ENCODE measurements around the gene EFNA3. TPM values are rescaled to one million over a fixed set of nuclear protein-coding genes. Genes with fewer than 3 reads are reported as not detected.
"Not testable (repeated sequence)": the region's sequence is repeated elsewhere in the genome, so short reads cannot be mapped to it uniquely, and the experiment has no call there.

The EFNA3 gene
- total RNA-seq, 1 donor from 2014 or later: 0.43 TPM

DNA sequence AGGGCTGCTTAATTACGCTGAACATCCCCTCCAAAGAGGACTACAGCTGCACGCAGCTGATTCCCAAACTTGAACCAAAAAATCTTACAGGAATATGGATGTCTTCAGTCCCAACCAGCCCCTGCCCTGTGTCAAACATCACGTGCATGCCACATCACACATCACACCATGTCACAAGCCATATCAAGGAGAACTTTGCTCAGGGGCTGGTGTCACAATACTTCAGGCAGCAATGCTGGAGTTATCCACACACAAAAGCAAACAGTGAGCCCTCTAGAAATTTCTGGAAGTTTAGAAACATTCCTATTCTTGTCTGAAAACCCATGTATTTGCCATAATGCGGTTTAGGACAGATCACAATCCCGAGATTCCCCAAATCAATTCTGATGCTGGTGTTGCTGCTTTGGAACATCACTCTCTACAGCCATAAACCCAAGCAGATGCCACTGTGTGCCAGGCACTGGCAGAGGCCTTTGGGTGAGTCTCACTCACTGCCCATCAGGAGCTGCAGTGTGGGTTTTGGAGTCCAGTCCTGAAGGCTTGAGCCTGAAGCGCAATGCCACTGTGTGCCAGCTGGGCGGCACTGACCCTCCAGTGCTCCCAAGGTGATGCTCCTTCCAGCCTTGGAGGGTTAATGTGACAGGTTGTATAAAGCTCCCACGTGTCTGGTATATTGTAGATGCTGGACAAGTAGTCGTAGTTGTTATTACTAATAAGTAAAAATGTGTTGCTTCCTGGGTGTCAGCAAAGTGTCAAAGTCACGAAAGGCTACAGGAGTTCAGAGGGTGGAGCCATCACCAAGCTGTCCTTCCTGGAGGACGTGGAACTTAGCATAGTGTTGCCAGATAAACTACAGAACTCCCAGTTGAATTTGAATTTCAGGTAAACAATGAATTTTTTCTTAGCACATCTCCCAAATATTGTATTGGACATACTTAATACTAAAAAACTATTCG is 28.9 kb downstream of the EFNA3 start:
- ATAC-seq (peak; percentile 67), DNase-seq (ENCODE audit: low spot score) (peak; percentile 94)

GRCh38 chr1:155108296-155108695 is 29.7 kb downstream of the EFNA3 start:
- no peak for DNase-seq (ENCODE audit: low spot score)
- ATAC-seq: peak; percentile 1

DNA sequence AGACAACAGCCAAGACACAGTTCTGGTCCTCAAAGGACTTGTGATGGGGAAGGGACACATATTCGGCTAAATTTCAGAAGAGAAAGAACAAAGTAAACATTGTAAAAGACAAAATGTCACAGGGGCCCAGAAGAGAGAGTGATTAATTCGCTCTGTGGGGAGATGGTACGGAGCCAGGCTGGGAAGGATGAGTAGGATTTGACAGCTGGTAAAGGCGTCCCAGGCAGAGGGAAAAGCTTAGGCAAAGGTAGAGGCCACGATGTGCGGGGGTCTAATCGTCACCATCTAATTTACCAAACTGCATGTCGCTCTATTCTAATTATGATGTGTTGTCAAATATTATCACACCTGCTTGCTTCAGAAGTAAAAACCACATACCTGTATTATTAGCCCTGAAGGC is 31.7 kb downstream of the EFNA3 start:
- ATAC-seq (no peak), DNase-seq (ENCODE audit: low spot score) (no peak)

GRCh38 chr1:155110826-155111225 is 32.2 kb downstream of the EFNA3 start:
- no peak for ATAC-seq
- no peak for DNase-seq (ENCODE audit: low spot score)

- DNase-seq (ENCODE audit: low spot score): no peak
- no peak for ATAC-seq
Measured at GRCh38 chr1:155113450-155113980, 34.9 kb downstream of the EFNA3 start.

DNA sequence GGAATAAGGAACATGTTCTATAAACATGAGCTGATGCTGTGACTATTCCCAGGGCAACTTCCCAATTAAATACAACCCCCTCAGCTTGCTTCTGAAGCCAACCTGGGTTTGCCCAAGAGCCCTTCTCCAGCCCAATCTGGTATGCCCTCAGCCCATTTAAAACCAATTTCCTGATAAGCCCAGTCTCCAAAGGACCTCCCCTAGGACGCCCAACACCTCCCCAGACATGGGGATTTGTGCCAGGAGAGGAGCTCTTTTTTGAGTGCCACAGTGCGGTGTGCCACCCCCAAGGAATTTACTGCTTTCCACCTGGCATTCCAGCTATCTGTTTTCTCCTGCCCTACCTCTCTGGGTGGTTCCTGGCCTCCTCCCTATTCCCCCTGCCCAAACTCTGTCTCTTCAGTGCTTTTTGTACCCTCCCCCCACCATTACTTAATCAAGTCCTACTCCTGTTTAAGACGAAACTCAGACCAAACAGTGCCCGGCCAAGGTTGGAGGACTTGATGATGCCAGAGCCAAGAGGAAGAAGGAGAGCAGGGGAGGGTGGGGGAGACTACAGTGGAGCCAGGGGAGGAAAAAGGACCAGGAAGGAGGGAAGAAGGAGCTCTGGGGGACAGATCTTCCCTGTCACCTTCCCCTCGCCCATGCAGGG is 37.6 kb downstream of the EFNA3 start:
- DNase-seq (ENCODE audit: low spot score) (no peak), ATAC-seq (no peak)

DNA sequence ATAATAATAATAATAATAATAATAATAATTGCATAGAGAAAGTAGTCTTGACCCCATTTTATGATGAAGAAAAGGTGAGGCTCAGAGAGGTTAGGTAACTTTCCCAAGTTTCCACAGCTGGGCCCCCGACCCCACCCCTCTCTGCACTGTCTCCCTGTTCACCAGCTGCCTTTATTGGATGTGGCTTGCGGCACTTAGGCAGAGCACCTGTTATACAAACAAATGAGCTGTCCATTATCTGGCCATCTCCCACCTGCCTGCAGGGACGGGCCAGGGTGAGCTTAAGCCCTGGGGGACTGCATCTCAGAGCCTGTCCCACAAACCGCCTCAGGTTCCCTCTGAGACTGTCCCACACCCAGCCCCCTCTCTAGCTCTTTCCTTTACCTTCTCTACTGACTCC is 39.0 kb downstream of the EFNA3 start:
- DNase-seq (ENCODE audit: low spot score) (no peak), ATAC-seq (no peak)

DNA sequence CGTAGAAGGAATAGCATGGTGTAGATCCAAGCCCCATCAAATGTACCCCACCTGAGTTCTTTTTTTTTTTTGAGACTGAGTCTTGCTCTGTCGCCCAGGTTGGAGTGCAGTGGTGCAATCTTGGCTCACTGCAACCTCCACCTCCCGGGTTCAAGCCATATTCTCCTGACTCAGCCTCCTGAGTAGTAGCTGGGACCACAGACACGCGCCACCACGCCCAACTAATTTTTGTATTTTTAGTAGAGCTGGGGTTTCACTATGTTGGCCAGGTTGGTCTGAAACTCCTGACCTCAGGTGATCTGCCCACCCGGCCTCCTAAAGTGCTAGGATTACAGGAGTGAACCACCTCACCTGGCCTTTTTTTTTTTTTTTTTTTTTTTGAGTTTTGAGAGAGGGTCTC is 39.5 kb downstream of the EFNA3 start:
- ATAC-seq; DNase-seq (ENCODE audit: low spot score): not testable (repeated sequence)

DNA sequence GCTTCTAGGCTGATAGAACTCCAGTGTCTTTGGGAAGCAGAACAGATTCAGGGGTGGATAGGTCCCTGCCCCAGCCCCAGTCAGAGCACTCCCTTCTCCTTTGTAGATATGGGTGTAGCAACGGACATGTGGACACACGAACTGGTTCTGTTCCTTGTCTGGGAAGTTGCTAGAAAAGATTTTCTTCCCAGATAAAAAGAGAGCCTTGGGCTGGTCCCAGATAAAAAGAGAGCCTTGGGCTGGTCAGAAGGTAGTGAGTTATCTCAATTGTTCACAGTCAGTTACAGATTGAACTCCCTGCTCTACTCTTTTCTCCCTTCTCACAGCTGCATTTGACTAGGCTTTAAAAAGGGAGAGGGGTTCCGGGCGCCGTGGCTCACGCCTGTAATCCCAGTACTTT is 41.6 kb downstream of the EFNA3 start:
- ATAC-seq (no peak), DNase-seq (ENCODE audit: low spot score) (no peak)

DNA sequence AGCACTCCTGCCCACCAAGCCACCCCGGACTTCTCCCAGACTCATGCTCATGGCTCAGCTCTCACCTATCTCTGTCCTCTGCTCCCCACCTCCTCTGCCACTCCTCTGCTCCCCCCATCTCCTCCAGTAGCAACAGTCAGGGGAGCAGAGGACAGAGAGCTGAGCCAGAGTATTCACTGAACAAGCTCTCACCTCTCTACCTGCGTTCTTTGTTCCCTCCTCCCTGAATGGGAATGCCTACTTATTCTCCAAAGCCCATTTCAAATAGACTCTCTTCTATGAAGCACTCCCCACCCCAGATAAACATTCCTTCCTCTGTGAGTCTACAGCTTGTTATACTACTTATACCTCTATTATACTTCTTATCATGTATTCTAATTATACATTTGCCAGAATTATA is 42.6 kb downstream of the EFNA3 start:
- DNase-seq (ENCODE audit: low spot score) (no peak), ATAC-seq (no peak)

DNA sequence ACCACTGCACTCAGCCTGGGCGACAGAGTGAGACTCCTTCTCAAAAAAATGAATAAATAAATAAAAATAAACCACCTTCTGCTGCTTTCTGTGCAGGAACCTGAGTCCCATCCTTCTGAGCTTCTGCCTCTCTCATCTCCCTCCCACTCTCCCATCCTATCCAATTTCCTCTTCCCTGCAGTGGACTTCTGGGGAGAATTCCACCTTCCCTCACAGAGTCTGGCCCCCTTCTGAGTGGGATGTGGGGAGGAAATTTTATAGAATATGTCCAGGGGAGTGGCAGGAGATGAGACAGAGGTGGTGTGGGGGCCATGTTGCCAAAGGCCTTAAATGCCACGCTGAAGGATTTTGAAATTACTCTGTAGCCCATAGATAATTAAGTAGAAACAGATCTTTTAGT is 43.7 kb downstream of the EFNA3 start:
- DNase-seq (ENCODE audit: low spot score) (no peak), ATAC-seq (no peak)

DNA sequence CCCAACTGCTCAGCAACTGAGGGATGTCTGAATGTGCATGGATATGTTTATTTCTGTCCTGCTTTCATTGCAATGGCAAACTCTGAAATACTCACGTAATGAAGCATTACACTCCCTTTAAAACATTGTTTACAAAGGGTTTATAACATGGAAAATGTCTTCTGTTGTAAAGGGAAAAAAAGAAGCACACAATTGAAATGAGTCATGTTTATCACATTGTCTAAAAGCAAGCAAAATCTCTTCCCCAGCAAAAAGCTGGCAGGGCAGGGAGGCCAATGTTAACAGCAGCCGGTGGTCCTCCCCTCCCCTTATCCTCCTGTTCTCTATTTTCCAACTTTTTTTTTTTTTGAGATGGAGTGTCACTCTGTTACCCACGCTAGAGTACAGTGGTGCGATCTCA is 45.2 kb downstream of the EFNA3 start:
- ATAC-seq: no peak

GRCh38 chr1:155124503-155125463 is 46.1 kb downstream of the EFNA3 start:
- DNase-seq (ENCODE audit: low spot score) (peak; percentile 92), ATAC-seq (peak; percentile 30)

More for the DNA sequence above, 45.2 kb downstream of the EFNA3 start:
- no peak for DNase-seq (ENCODE audit: low spot score)

- peak; percentile 0 for ATAC-seq
- DNase-seq (ENCODE audit: low spot score): peak; percentile 66
Measured at GRCh38 chr1:155125511-155125945, 46.9 kb downstream of the EFNA3 start.

DNA sequence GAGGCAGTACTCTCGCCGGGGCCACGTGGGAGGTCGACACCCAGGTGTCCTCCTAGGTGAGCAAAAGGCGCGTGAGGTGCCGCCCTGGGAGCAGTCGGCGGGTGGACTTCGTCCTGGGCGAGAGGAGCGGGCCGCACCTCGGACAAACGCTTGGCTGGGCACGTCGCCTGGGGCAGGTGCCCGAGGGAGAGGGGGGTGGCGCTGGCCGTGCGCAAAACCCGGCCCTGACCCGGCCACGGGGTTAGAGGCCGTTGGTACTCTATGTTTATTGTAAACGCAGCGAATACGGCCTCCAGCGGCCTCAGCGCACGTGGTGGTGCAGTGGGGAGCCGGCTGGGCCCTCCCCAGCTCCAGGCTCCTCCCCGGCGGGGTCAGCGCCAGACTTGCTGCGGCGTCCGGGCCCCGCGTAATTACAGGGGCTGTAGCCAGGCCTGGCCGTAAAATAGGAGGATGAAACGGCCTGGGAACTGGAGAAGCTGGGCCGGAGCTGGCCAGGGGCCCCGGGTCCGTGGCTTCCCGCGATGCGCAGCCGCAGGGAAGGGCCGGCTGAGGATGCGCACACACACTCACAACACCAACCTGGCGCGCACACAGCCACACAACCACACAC is 47.4 kb downstream of the EFNA3 start:
- peak; percentile 99 for DNase-seq (ENCODE audit: low spot score)
- ATAC-seq: peak; percentile 58

GRCh38 chr1:155126556-155127104 is 48.0 kb downstream of the EFNA3 start:
- DNase-seq (ENCODE audit: low spot score) (peak; percentile 79), ATAC-seq (peak; percentile 16)

GRCh38 chr1:155127105-155127966 is 48.7 kb downstream of the EFNA3 start, which contains the start of gene EFNA1:
EFNA1 (plus strand) TSS chr1:155127876; CDS start chr1:155127978, 102 bp downstream.
- DNase-seq (ENCODE audit: low spot score) (peak; percentile 94), ATAC-seq (peak; percentile 46)

GRCh38 chr1:155127967-155128754 is 49.5 kb downstream of the EFNA3 start:
- DNase-seq (ENCODE audit: low spot score) (no peak), ATAC-seq (no peak)
